NB4 (cell line): ENCODE measurements around the gene RXRA.

ENCODE experiments used
- DNase-seq: peaks from one replicate; pipeline ENCODE4 v3.0.0; 2010; ENCODE audit warnings: low read depth
- H3K4me3 ChIP-seq: one replicate; pipeline ENCODE4 v1.5.1; 2011; ENCODE audit warnings: mild to moderate bottlenecking, low read depth, low read length, moderate library complexity
- CTCF ChIP-seq: IDR thresholded peaks from one replicate; pipeline ENCODE4 v1.5.1; 2012; ENCODE audit warnings: low read depth, low read length
- MAX ChIP-seq: IDR thresholded peaks from 2 replicates; pipeline ENCODE4 v1.6.1; 2011; ENCODE audit warnings: low read depth, low read length
- MYC ChIP-seq: IDR thresholded peaks from 2 replicates; pipeline ENCODE4 v1.6.1; 2011; ENCODE audit warnings: low read depth, low read length
- POLR2A ChIP-seq: IDR thresholded peaks from 2 replicates; pipeline ENCODE4 v1.6.1; 2011; ENCODE audit warnings: mild to moderate bottlenecking; ENCODE audit not compliant: insufficient read length; ENCODE audit errors: extremely low read depth

RXRA gene

GRCh38 chr9:134449180-134449916, 123.1 kb downstream of the RXRA start:
- peak; percentile 90 for DNase-seq
- H3K4me3 ChIP-seq = no peak overlapping the region
- TF ChIP-seq MYC (no peak), CTCF (peak; percentile 85)

- DNase-seq = no peak
- no peak overlapping the region for H3K4me3 ChIP-seq
- TF ChIP-seq MAX (no peak), POLR2A (no peak)
These were observed 125.6 kb downstream of the RXRA start for GRCh38 chr9:134451700-134452458.

- no peak for TF ChIP-seq MYC
- no peak overlapping the region for H3K4me3 ChIP-seq
These were observed 126.5 kb downstream of the RXRA start for GRCh38 chr9:134452728-134453127.

GRCh38 chr9:134453776-134454475, 127.7 kb downstream of the RXRA start:
- TF ChIP-seq POLR2A (no peak), MYC (no peak)
- H3K4me3 ChIP-seq = no peak overlapping the region
- DNase-seq = no peak

More at GRCh38 chr9:134452728-134453127, 126.5 kb downstream of the RXRA start:
- DNase-seq = no peak

- TF ChIP-seq POLR2A (no peak), MYC (no peak), MAX (no peak), CTCF (no peak)
These were observed 128.2 kb downstream of the RXRA start for GRCh38 chr9:134454476-134454857.

GRCh38 chr9:134455021-134455471, 128.8 kb downstream of the RXRA start:
- TF ChIP-seq CTCF (no peak), POLR2A (no peak), MYC (no peak), MAX (no peak)
- H3K4me3 ChIP-seq = no peak overlapping the region
- no peak for DNase-seq

More at GRCh38 chr9:134454476-134454857, 128.2 kb downstream of the RXRA start:
- no peak for DNase-seq
- no peak overlapping the region for H3K4me3 ChIP-seq

GRCh38 chr9:134455537-134455933, 129.3 kb downstream of the RXRA start:
- no peak for DNase-seq
- H3K4me3 ChIP-seq = no peak overlapping the region
- TF ChIP-seq CTCF (no peak), MAX (no peak), POLR2A (no peak), MYC (no peak)
